Cardiac muscle cell (in vitro differentiated cells and primary cell): ENCODE data around the gene CSMD2. TPM values are rescaled to one million over a fixed set of nuclear protein-coding genes. Genes with fewer than 3 reads are reported as not detected.

ENCODE experiments used
- DNase-seq, 2 donors: peaks; one replicate each; pipeline versions ENCODE4 v3.0.0 to v3.0.0-alpha.2; 2010 to 2017; ENCODE audit warnings: low read depth in 1 of 2, low spot score in 1 of 2
- H3K27ac ChIP-seq: fragments of 200-600 bp; sonication (generic); 2 replicates; pipeline ENCODE4 v1.5.1; 2016
- H3K27me3 ChIP-seq: fragments of 200-600 bp; sonication (generic); 2 replicates; pipeline ENCODE4 v1.6.0; 2016; ENCODE audit warnings: control low read depth
- H3K36me3 ChIP-seq: fragments of 200-600 bp; sonication (generic); 2 replicates; pipeline ENCODE4 v1.5.1; 2016; ENCODE audit warnings: control low read depth
- H3K4me1 ChIP-seq: fragments of 200-600 bp; sonication (generic); 2 replicates; pipeline ENCODE4 v1.8.1; 2017; ENCODE audit warnings: low read depth, mild to moderate bottlenecking, mixed run types
- H3K4me3 ChIP-seq: fragments of 200-600 bp; sonication (generic); 2 replicates; pipeline ENCODE4 v1.5.1; 2016; ENCODE audit warnings: mild to moderate bottlenecking
- H3K9me3 ChIP-seq: fragments of 200-600 bp; sonication (generic); 2 replicates; pipeline ENCODE4 v1.5.1; 2017; ENCODE audit warnings: low read depth, mild to moderate bottlenecking, control low read depth
- CTCF ChIP-seq: IDR thresholded peaks from 2 replicates; pipeline ENCODE4 v1.5.1; 2012; ENCODE audit warnings: low read depth, mild to moderate bottlenecking, low read length
- polyA plus RNA-seq: library from polyadenylated mRNA; unstranded; fragments of >200 nt; fragmentation: Nextera tagmentation; extraction: Ambion mirVana; gene quantifications from 2 replicates; pipeline ENCODE4 v1.2.1, GENCODE V29; 2016
- total RNA-seq: library from RNA; depleted of rRNA; stranded (reverse); fragments of >200 nt; gene quantifications from 2 replicates; pipeline ENCODE4 v1.2.3, GENCODE V29; 2016

CSMD2 gene
- total and polyA plus RNA-seq, 2 experiments from 2014 or later = 0.24 TPM; not detected in 1

- H3K9me3 ChIP-seq = no peaks in the 10 kb centered on the region
- no peaks in the 10 kb centered on the region for H3K36me3 ChIP-seq
- H3K27me3 ChIP-seq = no peaks in the 10 kb centered on the region
- DNase-seq = no peak
- no peak for TF ChIP-seq CTCF
- H3K27ac ChIP-seq = no peak overlapping the region
- H3K4me1 ChIP-seq = no peaks in the 10 kb centered on the region
- H3K4me3 ChIP-seq = no peak overlapping the region
Measured at GRCh38 chr1:33617451-33617850, 547.6 kb downstream of the CSMD2 start.

- no peak for TF ChIP-seq CTCF
- no peaks in the 10 kb centered on the region for H3K36me3 ChIP-seq
- no peaks in the 10 kb centered on the region for H3K4me1 ChIP-seq
- H3K9me3 ChIP-seq = no peaks in the 10 kb centered on the region
- no peak overlapping the region for H3K4me3 ChIP-seq
- H3K27me3 ChIP-seq = no peaks in the 10 kb centered on the region
- DNase-seq = no peak
- H3K27ac ChIP-seq = no peak overlapping the region
Measured at GRCh38 chr1:33616780-33617179, 548.2 kb downstream of the CSMD2 start.

GRCh38 chr1:33615546-33615945, 549.5 kb downstream of the CSMD2 start:
- no peak overlapping the region for H3K4me3 ChIP-seq
- no peak for DNase-seq
- H3K4me1 ChIP-seq = no peaks in the 10 kb centered on the region
- H3K36me3 ChIP-seq = no peaks in the 10 kb centered on the region
- H3K27me3 ChIP-seq = no peaks in the 10 kb centered on the region
- no peak for TF ChIP-seq CTCF
- H3K27ac ChIP-seq = no peak overlapping the region
- no peaks in the 10 kb centered on the region for H3K9me3 ChIP-seq

- DNase-seq = no peak
- H3K4me1 ChIP-seq = no peaks in the 10 kb centered on the region
Measured at GRCh38 chr1:33610864-33611455, 554.1 kb downstream of the CSMD2 start.

GRCh38 chr1:33610391-33610790, 554.6 kb downstream of the CSMD2 start:
- no peaks in the 10 kb centered on the region for H3K4me1 ChIP-seq
- H3K9me3 ChIP-seq = no peaks in the 10 kb centered on the region
- TF ChIP-seq CTCF = no peak
- no peaks in the 10 kb centered on the region for H3K36me3 ChIP-seq
- no peak overlapping the region for H3K4me3 ChIP-seq
- no peaks in the 10 kb centered on the region for H3K27me3 ChIP-seq
- DNase-seq = no peak
- no peak overlapping the region for H3K27ac ChIP-seq

More at GRCh38 chr1:33610864-33611455, 554.1 kb downstream of the CSMD2 start:
- Histone ChIP-seq H3K4me3 (no peak overlapping the region), H3K27me3 (no peaks in the 10 kb centered on the region), H3K9me3 (no peaks in the 10 kb centered on the region), H3K27ac (no peak overlapping the region), H3K36me3 (no peaks in the 10 kb centered on the region)
- TF ChIP-seq CTCF = no peak
